PC-9 (cell line): ENCODE results near the gene PDE8A. TPM values are rescaled to one million over a fixed set of nuclear protein-coding genes. Genes with fewer than 3 reads are reported as not detected.

Experiments
- BruUV-seq: library from RNA; stranded (reverse); fragments of 400-500 nt; replicated peaks from 2 replicates; lab custom pipeline; 2021; lab: Mats Ljungman, UMichigan
- CTCF ChIA-PET: fragments of 300-600 bp; sonication (Branson Sonifier 250); formaldehyde crosslinking; loops from one replicate; lab custom pipeline; 2022; ENCODE audit warnings: antibody characterized with exemption; lab: Charles Lee
- POLR2A ChIA-PET: fragments of 300-600 bp; sonication (Branson Sonifier 250); formaldehyde crosslinking; loops from one replicate; lab custom pipeline; 2022; ENCODE audit warnings: antibody characterized with exemption; ENCODE audit not compliant: unreplicated experiment; lab: Charles Lee
- DNase-seq, 2 experiments: peaks; one replicate each; pipeline versions ENCODE4 v3.0.0 to v3.0.0-alpha.2; 2015 to 2022; ENCODE audit warnings: mixed read lengths in 1 of 2
- H2AFZ ChIP-seq: fragments of 200-600 bp; sonication (generic); 2 replicates; pipeline ENCODE4 v1.8.1; 2017; ENCODE audit warnings: antibody characterized with exemption
- H3F3A ChIP-seq: fragments of 200-600 bp; sonication (generic); 2 replicates; pipeline ENCODE4 v1.8.1; 2017; ENCODE audit warnings: antibody characterized with exemption, mild to moderate bottlenecking, low read depth; ENCODE audit not compliant: insufficient read depth
- H3K27ac ChIP-seq: fragments of 200-600 bp; sonication (generic); 2 replicates; pipeline ENCODE4 v1.6.1; 2016; ENCODE audit warnings: mixed run types
- H3K27me3 ChIP-seq: fragments of 200-600 bp; sonication (generic); 2 replicates; pipeline ENCODE4 v1.6.1; 2016; ENCODE audit warnings: low read depth, mixed run types; ENCODE audit not compliant: insufficient read depth
- H3K36me3 ChIP-seq: fragments of 200-600 bp; sonication (generic); 2 replicates; pipeline ENCODE4 v1.6.1; 2016; ENCODE audit warnings: low read depth, mixed run types
- H3K4me1 ChIP-seq: fragments of 200-600 bp; sonication (generic); replicated peaks from 2 replicates; pipeline ENCODE4 v1.6.1; 2016; ENCODE audit warnings: mixed run types; ENCODE audit not compliant: insufficient read depth
- H3K4me2 ChIP-seq: fragments of 200-600 bp; sonication (generic); 2 replicates; pipeline ENCODE4 v1.6.1; 2017; ENCODE audit warnings: mixed run types
- H3K4me3 ChIP-seq: fragments of 200-600 bp; sonication (generic); 2 replicates; pipeline ENCODE4 v1.6.1; 2016; ENCODE audit warnings: mixed run types
- H3K79me2 ChIP-seq: fragments of 200-600 bp; sonication (generic); 2 replicates; pipeline ENCODE4 v1.6.1; 2017; ENCODE audit warnings: low read depth, mixed run types
- H3K9me2 ChIP-seq: fragments of 200-600 bp; sonication (generic); 2 replicates; pipeline ENCODE4 v1.8.1; 2017; ENCODE audit warnings: mild to moderate bottlenecking; ENCODE audit not compliant: insufficient read depth
- H3K9me3 ChIP-seq: fragments of 200-600 bp; sonication (generic); 2 replicates; pipeline ENCODE4 v1.8.1; 2016; ENCODE audit warnings: low read depth; ENCODE audit not compliant: insufficient read depth
- H4K20me1 ChIP-seq: fragments of 200-600 bp; sonication (generic); 2 replicates; pipeline ENCODE4 v1.8.1; 2017; ENCODE audit not compliant: insufficient read depth
- EZH2 ChIP-seq: fragments of 200-600 bp; sonication (generic); IDR thresholded peaks from 2 replicates; pipeline ENCODE4 v1.8.0; 2017; ENCODE audit warnings: antibody characterized with exemption, low read depth
- intact Hi-C: fragments of 100-400 bp; cut with micrococcal nuclease; formaldehyde crosslinking; loops from one replicate; pipeline ENCODE4 v1.10.0; 2022; ENCODE audit not compliant: unreplicated experiment
- total RNA-seq: library from RNA; stranded (reverse); gene quantifications from 2 replicates; pipeline ENCODE4 v1.2.3, GENCODE V29; 2021
- TF ChIP-seq, protein P1 (sequence below): fragments of 200-600 bp; sonication (generic); conservative IDR thresholded peaks from 2 replicates; pipeline ENCODE4 v1.6.1; 2017; ENCODE audit warnings: mixed run types, antibody characterized with exemption, mild to moderate bottlenecking, moderate library complexity

The PDE8A gene
- total RNA-seq, 1 experiment from 2014 or later = 47.3 TPM

GRCh38 chr15:85000189-85000864, 18.7 kb downstream of the PDE8A start:
- BruUV-seq = no TSS peak
- no peak for DNase-seq
- H3K4me3 ChIP-seq = no peak overlapping the region
- POLR2A ChIA-PET = no interaction called here
- no peak overlapping the region for H3K27ac ChIP-seq
- no peaks in the 10 kb centered on the region for H3F3A ChIP-seq
- no peaks in the 10 kb centered on the region for H3K9me3 ChIP-seq
- no peaks in the 10 kb centered on the region for H3K4me1 ChIP-seq
- peaks cover 90% of the 10 kb centered on the region for H3K79me2 ChIP-seq
- CTCF ChIA-PET = no interaction called here
- no peak overlapping the region for H2AFZ ChIP-seq
- no peak overlapping the region for H3K4me2 ChIP-seq
- no peaks in the 10 kb centered on the region for H3K27me3 ChIP-seq
- H4K20me1 ChIP-seq = no peaks in the 10 kb centered on the region
- H3K36me3 ChIP-seq = no peaks in the 10 kb centered on the region
- intact Hi-C loops = no loop called here
- no peak for TF ChIP-seq EZH2
- no peaks in the 10 kb centered on the region for H3K9me2 ChIP-seq

DNA sequence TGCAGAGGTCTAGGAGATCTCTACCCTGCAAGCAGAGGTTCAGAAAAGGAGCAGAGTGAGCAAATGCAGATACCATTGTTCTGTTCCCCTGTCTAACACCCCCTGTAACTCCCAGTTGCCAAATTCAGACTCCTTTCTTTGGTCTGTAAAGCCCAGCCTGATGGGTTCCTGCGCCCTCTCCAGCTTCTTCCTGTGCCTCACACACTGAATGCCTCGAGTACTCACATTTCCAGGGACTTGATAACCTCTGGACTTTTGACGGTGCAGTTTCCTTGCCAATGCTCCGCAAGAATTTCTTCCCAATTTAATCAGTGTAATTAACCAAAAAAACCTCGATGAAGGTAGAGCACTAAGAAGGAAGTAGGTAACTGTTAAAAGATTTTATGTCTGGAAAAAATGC, 19.3 kb downstream of the PDE8A start:
- BruUV-seq = no TSS peak
- CTCF ChIA-PET = no interaction called here

GRCh38 chr15:85002517-85002916, 20.9 kb downstream of the PDE8A start:
- TF ChIP-seq, protein P1, sequence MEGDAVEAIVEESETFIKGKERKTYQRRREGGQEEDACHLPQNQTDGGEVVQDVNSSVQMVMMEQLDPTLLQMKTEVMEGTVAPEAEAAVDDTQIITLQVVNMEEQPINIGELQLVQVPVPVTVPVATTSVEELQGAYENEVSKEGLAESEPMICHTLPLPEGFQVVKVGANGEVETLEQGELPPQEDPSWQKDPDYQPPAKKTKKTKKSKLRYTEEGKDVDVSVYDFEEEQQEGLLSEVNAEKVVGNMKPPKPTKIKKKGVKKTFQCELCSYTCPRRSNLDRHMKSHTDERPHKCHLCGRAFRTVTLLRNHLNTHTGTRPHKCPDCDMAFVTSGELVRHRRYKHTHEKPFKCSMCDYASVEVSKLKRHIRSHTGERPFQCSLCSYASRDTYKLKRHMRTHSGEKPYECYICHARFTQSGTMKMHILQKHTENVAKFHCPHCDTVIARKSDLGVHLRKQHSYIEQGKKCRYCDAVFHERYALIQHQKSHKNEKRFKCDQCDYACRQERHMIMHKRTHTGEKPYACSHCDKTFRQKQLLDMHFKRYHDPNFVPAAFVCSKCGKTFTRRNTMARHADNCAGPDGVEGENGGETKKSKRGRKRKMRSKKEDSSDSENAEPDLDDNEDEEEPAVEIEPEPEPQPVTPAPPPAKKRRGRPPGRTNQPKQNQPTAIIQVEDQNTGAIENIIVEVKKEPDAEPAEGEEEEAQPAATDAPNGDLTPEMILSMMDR = no peak
- H3K79me2 ChIP-seq = peaks cover 90% of the 10 kb centered on the region
- CTCF ChIA-PET = no interaction called here
- no peaks in the 10 kb centered on the region for H3K9me2 ChIP-seq
- H3K9me3 ChIP-seq = no peaks in the 10 kb centered on the region
- H3F3A ChIP-seq = no peaks in the 10 kb centered on the region
- H4K20me1 ChIP-seq = no peaks in the 10 kb centered on the region
- H2AFZ ChIP-seq = no peak overlapping the region
- no peaks in the 10 kb centered on the region for H3K27me3 ChIP-seq
- no peak overlapping the region for H3K4me2 ChIP-seq
- POLR2A ChIA-PET = no interaction called here
- H3K4me1 ChIP-seq = no peaks in the 10 kb centered on the region
- DNase-seq = no peak
- no peak overlapping the region for H3K27ac ChIP-seq
- intact Hi-C loops = no loop called here
- no TSS peak for BruUV-seq
- H3K4me3 ChIP-seq = no peak overlapping the region
- no peaks in the 10 kb centered on the region for H3K36me3 ChIP-seq

More for the DNA sequence above, 19.3 kb downstream of the PDE8A start:
- H3K79me2 ChIP-seq = peaks cover 91% of the 10 kb centered on the region
- H3K27ac ChIP-seq = no peak overlapping the region
- no peaks in the 10 kb centered on the region for H3K36me3 ChIP-seq
- H3F3A ChIP-seq = no peaks in the 10 kb centered on the region
- intact Hi-C loops = no loop called here
- TF ChIP-seq, protein P1 = no peak
- TF ChIP-seq EZH2 = no peak
- no peaks in the 10 kb centered on the region for H4K20me1 ChIP-seq
- H2AFZ ChIP-seq = no peak overlapping the region
- H3K9me2 ChIP-seq = no peaks in the 10 kb centered on the region
- no peaks in the 10 kb centered on the region for H3K9me3 ChIP-seq
- POLR2A ChIA-PET = no interaction called here
- H3K4me1 ChIP-seq = no peaks in the 10 kb centered on the region
- H3K27me3 ChIP-seq = no peaks in the 10 kb centered on the region
- no peak overlapping the region for H3K4me2 ChIP-seq
- no peak for DNase-seq
- H3K4me3 ChIP-seq = no peak overlapping the region
